WERI-Rb-1 (cell line): ENCODE results near the gene TDRD3.

Source experiments
- DNase-seq: peaks from one replicate; pipeline ENCODE4 v3.0.0-alpha.2; 2020
- H3K27ac ChIP-seq: fragments of 250-450 bp; sonication (Bioruptor Pico); 2 replicates; pipeline ENCODE4 v1.5.1; 2020; ENCODE audit warnings: mild to moderate bottlenecking, moderate library complexity
- H3K27me3 ChIP-seq: fragments of 250-450 bp; sonication (Bioruptor Pico); 2 replicates; pipeline ENCODE4 v1.5.1; 2021; ENCODE audit warnings: mild to moderate bottlenecking, low read depth, moderate library complexity; ENCODE audit not compliant: insufficient read depth, severe bottlenecking
- H3K36me3 ChIP-seq: fragments of 250-450 bp; sonication (Bioruptor Pico); 2 replicates; pipeline ENCODE4 v1.5.1; 2020; ENCODE audit warnings: mild to moderate bottlenecking, moderate library complexity
- H3K4me3 ChIP-seq: 2 replicates; pipeline ENCODE4 v1.5.1; 2011; ENCODE audit warnings: low read depth, mild to moderate bottlenecking, control low read depth, low read length
- H3K9me3 ChIP-seq: fragments of 250-450 bp; sonication (Bioruptor Pico); 2 replicates; pipeline ENCODE4 v1.5.1; 2021; ENCODE audit warnings: mild to moderate bottlenecking, moderate library complexity; ENCODE audit not compliant: severe bottlenecking
- CTCF ChIP-seq: IDR thresholded peaks from 2 replicates; pipeline ENCODE4 v1.5.1; 2011; ENCODE audit warnings: low read depth, mild to moderate bottlenecking, control low read depth, inconsistent platforms, low read length

Gene TDRD3

DNA sequence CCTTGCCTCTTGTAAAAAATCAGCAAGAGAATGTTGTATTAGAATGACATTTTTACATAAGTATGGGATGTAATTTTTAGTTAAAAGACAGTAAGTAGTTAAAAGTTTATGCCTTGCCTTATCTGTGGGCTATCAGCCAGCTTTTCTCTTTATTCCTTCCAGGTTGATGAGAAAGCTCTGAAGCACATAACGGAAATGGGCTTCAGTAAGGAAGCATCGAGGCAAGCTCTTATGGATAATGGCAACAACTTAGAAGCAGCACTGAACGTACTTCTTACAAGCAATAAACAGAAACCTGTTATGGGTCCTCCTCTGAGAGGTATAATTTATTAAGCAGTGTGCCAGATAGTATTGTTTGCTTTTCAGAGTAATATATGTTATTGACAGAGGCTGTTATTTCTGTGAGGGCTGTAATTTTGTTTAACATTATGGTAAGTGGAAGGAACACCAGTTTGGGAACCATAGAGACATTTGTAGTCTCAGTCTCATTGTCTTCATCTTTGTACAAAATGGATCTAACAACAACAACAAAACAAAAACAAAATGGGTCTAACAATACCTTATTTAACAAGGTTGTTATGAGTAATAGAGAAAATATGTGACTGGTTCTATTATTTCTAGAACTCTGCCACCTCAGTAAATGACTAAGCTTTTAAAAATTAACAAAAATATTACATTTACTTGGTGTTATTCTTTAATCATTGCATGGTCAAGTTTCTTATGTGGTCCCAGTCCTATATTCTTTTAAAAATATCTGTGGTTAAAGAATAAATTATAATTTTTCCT, 112.8 kb downstream of the TDRD3 start:
- no peak for DNase-seq
- no peak overlapping the region for H3K4me3 ChIP-seq
- no peak for TF ChIP-seq CTCF

DNA sequence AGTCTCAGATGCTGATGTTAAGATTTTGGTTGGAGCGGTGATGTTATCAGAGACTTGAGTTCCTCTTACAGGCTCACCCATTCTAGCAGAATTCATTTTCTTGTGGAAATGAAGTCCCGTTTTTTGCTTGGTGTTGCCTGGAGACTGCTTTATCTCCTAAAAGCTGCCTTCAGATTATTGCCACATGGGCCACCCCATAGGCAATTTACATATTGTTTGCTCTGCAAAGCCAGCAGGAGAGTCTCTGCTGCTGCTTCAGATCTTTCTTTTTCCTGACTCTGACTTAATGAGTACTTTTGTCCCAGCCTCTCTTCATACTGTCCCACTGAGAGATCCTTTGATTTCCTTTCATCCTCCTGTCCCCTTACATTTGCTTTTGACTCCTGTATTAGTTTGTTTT, 114.6 kb downstream of the TDRD3 start:
- no peak overlapping the region for H3K27ac ChIP-seq
- TF ChIP-seq CTCF, result no peak
- no peaks in the 10 kb centered on the region for H3K9me3 ChIP-seq
- DNase-seq, result no peak
- H3K36me3 ChIP-seq, result no peaks in the 10 kb centered on the region
- H3K4me3 ChIP-seq, result no peak overlapping the region
- no peaks in the 10 kb centered on the region for H3K27me3 ChIP-seq

More for the DNA sequence above, 112.8 kb downstream of the TDRD3 start:
- H3K9me3 ChIP-seq, result no peaks in the 10 kb centered on the region
- H3K27me3 ChIP-seq, result no peaks in the 10 kb centered on the region
- H3K36me3 ChIP-seq, result no peaks in the 10 kb centered on the region
- no peak overlapping the region for H3K27ac ChIP-seq

DNA sequence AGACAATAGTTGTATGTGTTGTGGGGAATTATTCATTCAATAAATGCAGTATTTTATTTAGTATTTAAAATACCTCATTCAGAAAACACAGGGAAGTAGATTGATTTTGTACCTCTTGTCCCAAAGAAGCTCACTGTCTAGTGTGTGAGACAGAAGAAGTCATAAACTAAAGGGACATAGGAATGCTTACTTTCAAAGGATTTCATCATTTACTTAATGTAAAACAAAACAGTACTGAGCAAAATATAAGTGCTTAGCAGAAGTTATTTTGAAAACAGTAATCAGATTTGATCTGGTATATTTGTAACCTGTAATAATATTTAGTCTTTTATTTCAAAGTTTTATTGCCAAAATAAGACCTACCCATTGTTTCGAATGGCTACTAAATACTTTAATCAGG, 117.9 kb downstream of the TDRD3 start:
- Histone ChIP-seq H3K27me3 (no peaks in the 10 kb centered on the region), H3K36me3 (no peaks in the 10 kb centered on the region), H3K9me3 (no peaks in the 10 kb centered on the region), H3K4me3 (no peak overlapping the region), H3K27ac (no peak overlapping the region)
- TF ChIP-seq CTCF, result no peak
- DNase-seq, result no peak

DNA sequence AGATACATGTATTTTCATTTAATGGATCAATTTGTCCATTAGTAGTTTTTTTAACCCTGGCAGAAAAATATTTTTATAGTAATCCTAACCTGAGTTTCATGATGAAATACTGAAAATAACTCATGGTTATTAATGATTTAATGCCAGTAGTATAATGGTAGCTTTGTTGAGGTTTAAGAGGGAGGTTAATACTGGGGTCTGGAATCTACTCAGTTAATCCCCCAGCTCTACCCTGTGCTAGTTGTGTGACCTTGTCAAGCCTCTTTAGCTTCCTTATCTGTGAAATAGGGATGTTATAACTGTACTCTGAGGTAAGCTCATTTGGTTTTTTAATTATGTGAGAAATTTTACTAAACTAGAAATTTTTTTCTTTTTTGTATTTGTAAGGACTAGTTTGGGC, 122.5 kb downstream of the TDRD3 start:
- no peak for TF ChIP-seq CTCF
- no peak overlapping the region for H3K4me3 ChIP-seq

DNA sequence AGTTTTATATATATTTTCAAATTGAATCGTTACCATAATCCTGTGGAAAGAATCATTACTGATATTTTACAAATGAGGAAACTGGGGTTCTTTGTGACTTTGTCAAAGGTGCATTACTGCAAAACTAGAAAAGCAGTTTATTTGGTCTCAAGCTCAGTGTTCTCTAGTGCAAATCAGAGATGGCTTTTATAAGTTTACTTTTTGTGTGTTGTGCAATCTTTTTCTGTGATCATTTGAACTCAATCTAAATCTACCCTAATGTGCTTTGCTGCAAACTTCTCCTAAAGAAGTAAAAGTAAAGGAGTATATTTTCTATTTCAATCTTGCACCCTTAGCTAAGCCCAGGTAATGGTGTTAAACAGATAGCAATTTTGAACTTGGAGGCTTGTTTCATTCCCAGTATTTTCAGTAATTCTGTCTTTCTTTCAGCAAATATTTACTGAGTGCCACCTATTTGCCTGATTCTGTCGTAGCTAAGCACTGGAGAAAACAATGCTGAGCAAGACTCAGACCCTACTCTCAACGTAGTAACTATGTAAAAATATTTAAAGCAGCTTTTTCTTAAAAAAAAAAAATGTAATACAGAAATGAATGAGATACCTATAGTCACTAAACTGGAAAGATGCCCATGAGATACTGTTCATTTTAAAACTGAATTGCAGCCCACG, 124.0 kb downstream of the TDRD3 start:
- Histone ChIP-seq H3K9me3 (no peaks in the 10 kb centered on the region), H3K27me3 (no peaks in the 10 kb centered on the region), H3K4me3 (no peak overlapping the region), H3K27ac (no peak overlapping the region), H3K36me3 (no peaks in the 10 kb centered on the region)
- no peak for DNase-seq
- TF ChIP-seq CTCF, result no peak

More for the DNA sequence above, 122.5 kb downstream of the TDRD3 start:
- Histone ChIP-seq H3K27me3 (no peaks in the 10 kb centered on the region), H3K9me3 (no peaks in the 10 kb centered on the region), H3K36me3 (no peaks in the 10 kb centered on the region), H3K27ac (no peak overlapping the region)
- DNase-seq, result no peak
